Kidney (tissue), 14 donors: ENCODE results near the gene BCL2L12. TPM values are rescaled to one million over a fixed set of nuclear protein-coding genes. Genes with fewer than 3 reads are reported as not detected.

ENCODE experiments used
- DNase-seq, 5 donors: peaks; one replicate each; pipeline ENCODE4 v3.0.0-alpha.2; 2013 to 2020
- FAIRE-seq: peaks from 2 replicates; lab custom pipeline; 2012; peaks lifted over from hg19 to GRCh38; lab: Jason Lieb, UNC
- H3K27ac ChIP-seq, 2 donors: one replicate each; pipeline ENCODE4 v1.7.0; 2013; ENCODE audit warnings: low read depth in 2 of 2, low read length in 2 of 2, inconsistent platforms in 1 of 2
- H3K27me3 ChIP-seq: one replicate; pipeline ENCODE4 v1.7.1; 2013; ENCODE audit warnings: low read length, inconsistent platforms; ENCODE audit not compliant: control insufficient read depth, insufficient read depth
- H3K36me3 ChIP-seq, 3 donors: one replicate each; pipeline versions ENCODE4 v1.7.0 to v1.7.1; 2013; ENCODE audit warnings: low read length in 3 of 3, control low read depth in 1 of 3, inconsistent platforms in 1 of 3; ENCODE audit not compliant: insufficient read depth in 3 of 3, control insufficient read depth in 2 of 3
- H3K4me1 ChIP-seq, 3 donors: one replicate each; pipeline versions ENCODE4 v1.7.0 to v1.7.1; 2013; ENCODE audit warnings: low read length in 3 of 3, inconsistent platforms in 1 of 3, low read depth in 1 of 3; ENCODE audit not compliant: control insufficient read depth in 2 of 3, insufficient read depth in 2 of 3
- H3K4me3 ChIP-seq, 3 donors: one replicate each; pipeline versions ENCODE4 v1.7.0 to v1.8.1; 2013; ENCODE audit warnings: low read length in 3 of 3, control low read depth in 1 of 3, inconsistent platforms in 1 of 3
- H3K9ac ChIP-seq, 3 donors: one replicate each; pipeline versions ENCODE4 v1.7.0 to v1.7.1; 2013; ENCODE audit warnings: low read length in 3 of 3, control low read depth in 1 of 3, inconsistent platforms in 1 of 3
- H3K9me3 ChIP-seq, 3 donors: one replicate each; pipeline versions ENCODE4 v1.7.0 to v1.7.1; 2013; ENCODE audit warnings: low read length in 3 of 3, control low read depth in 1 of 3, inconsistent platforms in 1 of 3; ENCODE audit not compliant: control insufficient read depth in 2 of 3, insufficient read depth in 1 of 3
- CTCF ChIP-seq: IDR thresholded peaks from 3 replicates; pipeline ENCODE4 v1.5.1; 2012; ENCODE audit warnings: mild to moderate bottlenecking, moderate library complexity, borderline replicate concordance; ENCODE audit not compliant: insufficient read depth; ENCODE audit errors: extremely low read depth
- intact Hi-C: fragments of 100-400 bp; cut with DNase I; formaldehyde crosslinking; loops from one replicate; pipeline ENCODE4 v1.11.1; 2022
- polyA plus RNA-seq: library from polyadenylated mRNA; stranded (reverse); fragments of 350-450 nt; fragmentation: Illumina TruSeq; extraction: RNeasy Lipid Tissue Mini Kit (QIAGEN cat#74804); gene quantifications from one replicate; pipeline ENCODE4 v1.2.3, GENCODE V29; 2014; ENCODE audit warnings: low read depth, low replicate concordance; ENCODE audit not compliant: insufficient read depth
- total RNA-seq: library from RNA; stranded (reverse); fragmentation: NEBNext Ultra II Directional; extraction: Animal tissue kit (Norgen Biotek cat#: 25700); gene quantifications from one replicate; pipeline ENCODE4 v1.2.1, GENCODE V29; 2021
- donor health status: control.
- donor health status: control.
- donor health status: control.
- donor health status: control.
- donor health status: control.
- donor health status: DM: yes; HTN: yes; CAD: no.
- donor health status: Normal renal cell carcinoma (clear cell type).

The BCL2L12 gene
- total and polyA plus RNA-seq, 2 donors from 2014 or later = 13.5 to 14.4 TPM

- H3K4me3 ChIP-seq = no peak overlapping the region
- intact Hi-C loops = no loop called here
- H3K9ac ChIP-seq = no peak overlapping the region
- H3K27ac ChIP-seq = no peak overlapping the region
- DNase-seq (no peak), FAIRE-seq (no peak)
- no peaks in the 10 kb centered on the region for H3K9me3 ChIP-seq
- peaks cover 0 to 3% (median 0%) of the 10 kb centered on the region in 3 donors for H3K36me3 ChIP-seq
- peaks cover 0 to 18% (median 11%) of the 10 kb centered on the region in 3 donors for H3K4me1 ChIP-seq
- no peak for TF ChIP-seq CTCF
- H3K27me3 ChIP-seq = no peaks in the 10 kb centered on the region
Observed at GRCh38 chr19:49667473-49667872, 1.7 kb downstream of the BCL2L12 start.

DNA sequence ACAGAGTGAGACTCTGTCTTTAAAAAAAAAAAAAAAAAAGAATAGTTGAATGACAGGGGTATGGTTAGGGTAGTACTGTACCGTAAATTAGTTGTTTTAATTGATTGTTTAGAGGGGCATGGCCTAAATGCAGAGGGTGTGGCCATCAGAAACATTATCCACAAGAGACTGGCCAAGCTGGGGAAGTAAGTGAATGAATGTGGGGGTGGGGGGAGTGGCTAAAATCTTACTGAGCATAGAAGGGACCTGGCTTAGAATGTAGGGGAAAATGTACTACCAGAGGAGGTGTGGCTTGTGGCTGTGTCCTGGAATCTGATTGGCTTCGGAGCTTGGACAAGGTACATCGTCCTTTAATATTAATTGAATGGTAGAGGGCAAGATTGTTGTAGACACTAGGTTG is 3.8 kb downstream of the BCL2L12 start:
- no peak overlapping the region for H3K4me3 ChIP-seq
- H3K27ac ChIP-seq = no peak overlapping the region
- H3K36me3 ChIP-seq = no peaks in the 10 kb centered on the region
- no peak for TF ChIP-seq CTCF
- DNase-seq (no peak), FAIRE-seq (no peak)
- no peaks in the 10 kb centered on the region for H3K27me3 ChIP-seq
- no peaks in the 10 kb centered on the region for H3K9me3 ChIP-seq
- intact Hi-C loops = no loop called here
- peaks cover 0 to 14% (median 5%) of the 10 kb centered on the region in 3 donors for H3K4me1 ChIP-seq
- no peak overlapping the region for H3K9ac ChIP-seq

DNA sequence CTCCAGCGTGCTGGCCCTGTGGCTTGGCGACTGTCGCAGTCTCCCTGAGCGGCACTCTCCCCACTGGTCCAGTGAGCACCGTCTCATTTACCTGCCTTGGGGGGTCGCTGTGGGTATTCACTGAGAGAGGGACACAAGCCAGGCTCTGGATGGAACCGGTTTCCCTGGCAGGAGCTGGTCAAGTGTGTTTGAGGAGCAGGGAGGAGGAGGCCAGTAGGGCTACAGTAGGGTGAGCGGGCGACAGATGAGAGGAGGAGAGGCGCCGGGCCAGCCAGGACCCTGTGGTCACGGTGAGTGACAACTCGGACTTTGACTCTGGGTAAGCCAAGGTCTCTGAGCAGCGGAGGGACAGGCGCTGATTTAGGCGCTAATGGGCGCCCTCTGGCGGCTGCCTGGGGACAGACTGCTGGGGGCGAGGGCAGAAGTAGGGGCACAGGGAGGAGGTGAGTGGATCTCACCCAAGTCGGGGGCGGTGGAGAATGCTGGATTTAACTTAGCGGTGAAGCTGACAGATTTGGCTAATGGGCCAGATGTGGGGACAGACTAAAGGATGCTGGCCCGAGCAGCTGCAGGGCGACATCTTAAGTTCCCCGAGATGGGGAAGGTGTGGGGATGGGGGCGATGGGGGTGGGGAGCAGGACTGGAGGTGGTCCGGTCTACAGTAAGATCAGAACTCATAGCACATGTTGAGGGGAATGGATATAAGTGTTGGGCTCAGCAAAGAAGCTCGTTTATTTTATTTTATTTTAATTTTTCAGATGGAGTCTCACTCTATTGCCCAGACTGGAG is 6.6 kb downstream of the BCL2L12 start:
- H3K27me3 ChIP-seq = no peaks in the 10 kb centered on the region
- no peaks in the 10 kb centered on the region for H3K36me3 ChIP-seq
- DNase-seq (peak; percentile 85 to 93 (median 89)), FAIRE-seq (no peak)
- TF ChIP-seq CTCF = peak; percentile 86
- H3K9me3 ChIP-seq = no peaks in the 10 kb centered on the region
- intact Hi-C loops = no loop called here
- H3K27ac ChIP-seq = peak overlapping the region; percentile 41 to 71
- peaks cover 0 to 8% (median 0%) of the 10 kb centered on the region in 3 donors for H3K4me1 ChIP-seq
- H3K9ac ChIP-seq = peak overlapping the region in 1 of 3 donors; percentile 67
- H3K4me3 ChIP-seq = peak overlapping the region in 2 of 3 donors; percentile 19 to 41
